Uterus (tissue), 4 donors: Measurements from ENCODE around the gene TEKT2. TPM values are rescaled to one million over a fixed set of nuclear protein-coding genes. Genes with fewer than 3 reads are reported as not detected.

Experiments used
- DNase-seq, 2 donors: peaks; one replicate each; pipeline ENCODE4 v3.0.0-alpha.2; 2019 to 2020
- H3K27ac ChIP-seq, 2 donors: fragments of 200-600 bp; sonication (generic); 1 replicate in 1 of 2; 2 replicates in 1 of 2; pipeline ENCODE4 v1.5.1; 2016 to 2018
- H3K27me3 ChIP-seq, 2 donors: fragments of 200-600 bp; sonication (generic); one replicate each; pipeline ENCODE4 v1.5.1; 2018 to 2019; ENCODE audit warnings: control low read depth in 1 of 2
- H3K36me3 ChIP-seq, 2 donors: fragments of 200-600 bp; sonication (generic); one replicate each; pipeline ENCODE4 v1.5.1; 2019; ENCODE audit warnings: control low read depth in 1 of 2
- H3K4me1 ChIP-seq, 2 donors: fragments of 200-600 bp; sonication (generic); one replicate each; pipeline ENCODE4 v1.5.1; 2018 to 2019; ENCODE audit warnings: control low read depth in 1 of 2
- H3K4me3 ChIP-seq, 2 donors: fragments of 200-600 bp; sonication (generic); 1 replicate in 1 of 2; 2 replicates in 1 of 2; pipeline ENCODE4 v1.5.1; 2018 to 2019; ENCODE audit warnings: mild to moderate bottlenecking in 1 of 2
- H3K9me3 ChIP-seq, 2 donors: fragments of 200-600 bp; sonication (generic); one replicate each; pipeline ENCODE4 v1.5.1; 2019; ENCODE audit warnings: control low read depth in 1 of 2
- POLR2A ChIP-seq, 2 donors: fragments of 450-650 bp; IDR thresholded peaks; one replicate each; pipeline ENCODE4 v1.6.1; 2016; ENCODE audit warnings: antibody characterized with exemption in 2 of 2, mild to moderate bottlenecking in 1 of 2, moderate library complexity in 1 of 2
- intact Hi-C: fragments of 100-400 bp; cut with DNase I; formaldehyde crosslinking; loops from one replicate; pipeline ENCODE4 v1.15.1; 2023; ENCODE audit warnings: low total_unique reads
- total RNA-seq, 4 donors: library from RNA; depleted of rRNA in 3 of 4; stranded (reverse); fragments of >200 nt in 3 of 4; gene quantifications; one replicate each; pipeline versions ENCODE4 v1.1.0 to v1.2.4, GENCODE V29; 2014 to 2023
- TF ChIP-seq, protein P1 (sequence below), 4 experiments: fragments of 200-600 bp in 2 of 4; fragments of 450-650 bp in 2 of 4; sonication (generic) in 2 of 4; IDR thresholded peaks; one replicate each; pipeline ENCODE4 v1.5.1; 2016 to 2019; ENCODE audit warnings: antibody characterized with exemption in 4 of 4, mild to moderate bottlenecking in 2 of 4, moderate library complexity in 1 of 4
- donor health status: DM: yes; HTN: yes; CAD: no.

The TEKT2 gene
- 1 to 10 TPM in 2 of 4 donors, under 1 TPM in 1, not detected in 1; 0.77 to 7.5 (median 1.2) TPM for total RNA-seq

- DNase-seq, result no peak
- intact Hi-C loops, result no loop called here
- Histone ChIP-seq H3K4me3 (peak within 1 kb of the TSS; percentile 41 to 46), H3K36me3 (no peaks in the 10 kb centered on the region), H3K9me3 (no peaks in the 10 kb centered on the region), H3K27me3 (no peaks in the 10 kb centered on the region), H3K27ac (peak within 1 kb of the TSS in 1 of 2 donors; percentile 27), H3K4me1 (peaks cover 0 to 5% of the 10 kb centered on the region in 2 donors)
- TF ChIP-seq, protein P1, sequence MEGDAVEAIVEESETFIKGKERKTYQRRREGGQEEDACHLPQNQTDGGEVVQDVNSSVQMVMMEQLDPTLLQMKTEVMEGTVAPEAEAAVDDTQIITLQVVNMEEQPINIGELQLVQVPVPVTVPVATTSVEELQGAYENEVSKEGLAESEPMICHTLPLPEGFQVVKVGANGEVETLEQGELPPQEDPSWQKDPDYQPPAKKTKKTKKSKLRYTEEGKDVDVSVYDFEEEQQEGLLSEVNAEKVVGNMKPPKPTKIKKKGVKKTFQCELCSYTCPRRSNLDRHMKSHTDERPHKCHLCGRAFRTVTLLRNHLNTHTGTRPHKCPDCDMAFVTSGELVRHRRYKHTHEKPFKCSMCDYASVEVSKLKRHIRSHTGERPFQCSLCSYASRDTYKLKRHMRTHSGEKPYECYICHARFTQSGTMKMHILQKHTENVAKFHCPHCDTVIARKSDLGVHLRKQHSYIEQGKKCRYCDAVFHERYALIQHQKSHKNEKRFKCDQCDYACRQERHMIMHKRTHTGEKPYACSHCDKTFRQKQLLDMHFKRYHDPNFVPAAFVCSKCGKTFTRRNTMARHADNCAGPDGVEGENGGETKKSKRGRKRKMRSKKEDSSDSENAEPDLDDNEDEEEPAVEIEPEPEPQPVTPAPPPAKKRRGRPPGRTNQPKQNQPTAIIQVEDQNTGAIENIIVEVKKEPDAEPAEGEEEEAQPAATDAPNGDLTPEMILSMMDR (IDR thresholded peaks at IDR 0.05), result no peak
- no peak for TF ChIP-seq POLR2A (IDR thresholded peaks at IDR 0.05)
Observed at GRCh38 chr1:36083635-36084496, at the start of gene TEKT2. Gene TEKT2, plus strand, starts transcription at chr1:36084094. Its CDS starts 828 bp downstream, at chr1:36084922.

DNA sequence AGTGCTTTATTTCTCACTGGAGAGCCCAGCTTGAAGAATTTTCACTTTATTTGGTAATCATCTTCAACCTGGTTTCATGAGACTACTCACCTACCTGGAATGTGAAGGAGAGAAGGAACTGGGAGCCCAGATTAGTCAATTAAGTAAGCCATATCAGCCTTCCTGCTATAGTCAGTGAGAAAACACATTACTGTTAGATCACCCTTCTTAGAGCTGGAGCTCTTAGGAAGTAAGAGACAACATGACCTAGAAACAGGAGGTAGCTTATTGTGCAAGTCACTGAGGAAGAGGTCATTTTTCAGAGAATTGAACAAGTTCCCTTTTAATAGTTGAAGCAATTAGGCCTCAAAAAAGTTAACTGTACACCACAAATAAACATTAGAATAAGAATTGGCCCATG is 49.2 kb upstream of the TEKT2 start:
- H3K27me3 ChIP-seq, result no peaks in the 10 kb centered on the region
- no peaks in the 10 kb centered on the region for H3K4me1 ChIP-seq
- H3K4me3 ChIP-seq, result no peak overlapping the region
- intact Hi-C loops, result no loop called here
- no peak for DNase-seq
- no peak overlapping the region for H3K27ac ChIP-seq
- H3K36me3 ChIP-seq, result no peaks in the 10 kb centered on the region
- TF ChIP-seq, protein P1 (IDR thresholded peaks at IDR 0.05), result no peak
- TF ChIP-seq POLR2A (IDR thresholded peaks at IDR 0.05), result no peak
- no peaks in the 10 kb centered on the region for H3K9me3 ChIP-seq

- DNase-seq, result no peak
- no peak overlapping the region for H3K27ac ChIP-seq
- H3K4me1 ChIP-seq, result no peaks in the 10 kb centered on the region
- no peaks in the 10 kb centered on the region for H3K36me3 ChIP-seq
- H3K9me3 ChIP-seq, result no peaks in the 10 kb centered on the region
- no peaks in the 10 kb centered on the region for H3K27me3 ChIP-seq
- intact Hi-C loops, result no loop called here
- H3K4me3 ChIP-seq, result no peak overlapping the region
- TF ChIP-seq, protein P1 (IDR thresholded peaks at IDR 0.05), result no peak
- TF ChIP-seq POLR2A (IDR thresholded peaks at IDR 0.05), result no peak
Observed at GRCh38 chr1:36035154-36035553, 48.7 kb upstream of the TEKT2 start.

GRCh38 chr1:36040238-36040637 is 43.7 kb upstream of the TEKT2 start:
- intact Hi-C loops, result no loop called here
- DNase-seq, result no peak

GRCh38 chr1:36051821-36052220 is 32.1 kb upstream of the TEKT2 start:
- no peak overlapping the region for H3K4me3 ChIP-seq
- no peaks in the 10 kb centered on the region for H3K36me3 ChIP-seq
- H3K9me3 ChIP-seq, result no peaks in the 10 kb centered on the region
- no peaks in the 10 kb centered on the region for H3K4me1 ChIP-seq
- no peak for TF ChIP-seq POLR2A (IDR thresholded peaks at IDR 0.05)
- TF ChIP-seq, protein P1 (IDR thresholded peaks at IDR 0.05), result no peak
- no peak for DNase-seq
- no peaks in the 10 kb centered on the region for H3K27me3 ChIP-seq
- intact Hi-C loops, result no loop called here
- no peak overlapping the region for H3K27ac ChIP-seq

More at GRCh38 chr1:36040238-36040637, 43.7 kb upstream of the TEKT2 start:
- H3K27me3 ChIP-seq, result no peaks in the 10 kb centered on the region
- TF ChIP-seq, protein P1 (IDR thresholded peaks at IDR 0.05), result no peak
- no peak for TF ChIP-seq POLR2A (IDR thresholded peaks at IDR 0.05)
- H3K4me1 ChIP-seq, result no peaks in the 10 kb centered on the region
- no peak overlapping the region for H3K27ac ChIP-seq
- H3K9me3 ChIP-seq, result no peaks in the 10 kb centered on the region
- H3K36me3 ChIP-seq, result peaks cover 0 to 2% of the 10 kb centered on the region in 2 donors
- H3K4me3 ChIP-seq, result no peak overlapping the region
